ENCODE measurements around the gene GTF3A.

Gene GTF3A

GRCh38 chr13:27421101-27421871 lies 3.1 kb upstream of the GTF3A start:
- H3K36me3 ChIP-seq (ENCODE audit: control insufficient read depth, insufficient read depth, low read length) = no peaks in the 10 kb centered on the region
- H3K27ac ChIP-seq = no peak overlapping the region
- H3K9me3 ChIP-seq (ENCODE audit: control insufficient read depth, low read length) = no peaks in the 10 kb centered on the region
- TF ChIP-seq CTCF (IDR thresholded peaks at IDR 0.05) = no peak
- H3K79me2 ChIP-seq = peaks cover 2% of the 10 kb centered on the region
- no peak overlapping the region for H3K4me3 ChIP-seq (ENCODE audit: low read depth, low read length)
- H2AFZ ChIP-seq = no peak overlapping the region
- no peaks in the 10 kb centered on the region for H3K27me3 ChIP-seq (ENCODE audit: control insufficient read depth, insufficient read depth, low read length)
- no peak overlapping the region for H3K9ac ChIP-seq
- no peak overlapping the region for H3K4me2 ChIP-seq (ENCODE audit: low read length)
- H3K4me1 ChIP-seq = no peaks in the 10 kb centered on the region

GRCh38 chr13:27423333-27423732 lies 1.1 kb upstream of the GTF3A start:
- Histone ChIP-seq H3K4me1 (no peaks in the 10 kb centered on the region), H2AFZ (no peak overlapping the region), H3K27ac (no peak overlapping the region), H3K4me3 (ENCODE audit: low read depth, low read length) (no peak overlapping the region), H3K9ac (no peak overlapping the region), H3K4me2 (ENCODE audit: low read length) (no peak overlapping the region), H3K27me3 (ENCODE audit: control insufficient read depth, insufficient read depth, low read length) (no peaks in the 10 kb centered on the region), H3K36me3 (ENCODE audit: control insufficient read depth, insufficient read depth, low read length) (no peaks in the 10 kb centered on the region), H3K79me2 (peaks cover 2% of the 10 kb centered on the region), H3K9me3 (ENCODE audit: control insufficient read depth, low read length) (no peaks in the 10 kb centered on the region)
- no peak for TF ChIP-seq CTCF (IDR thresholded peaks at IDR 0.05)

GRCh38 chr13:27425158-27425917 lies 919 bp downstream of the GTF3A start:
- H3K4me2 ChIP-seq (ENCODE audit: low read length) = peak overlapping the region; percentile 67
- H3K4me3 ChIP-seq (ENCODE audit: low read depth, low read length) = peak overlapping the region; percentile 88
- H3K27ac ChIP-seq = peak overlapping the region; percentile 49
- H3K36me3 ChIP-seq (ENCODE audit: control insufficient read depth, insufficient read depth, low read length) = no peaks in the 10 kb centered on the region
- H3K9me3 ChIP-seq (ENCODE audit: control insufficient read depth, low read length) = no peaks in the 10 kb centered on the region
- TF ChIP-seq CTCF (IDR thresholded peaks at IDR 0.05) = no peak
- no peaks in the 10 kb centered on the region for H3K4me1 ChIP-seq
- H3K9ac ChIP-seq = no peak overlapping the region
- H3K79me2 ChIP-seq = peaks cover 2% of the 10 kb centered on the region
- no peaks in the 10 kb centered on the region for H3K27me3 ChIP-seq (ENCODE audit: control insufficient read depth, insufficient read depth, low read length)
- peak overlapping the region; percentile 82 for H2AFZ ChIP-seq

GRCh38 chr13:27425918-27426630 lies 1.7 kb downstream of the GTF3A start:
- Histone ChIP-seq H3K79me2 (peaks cover 2% of the 10 kb centered on the region), H3K4me2 (ENCODE audit: low read length) (peak overlapping the region; percentile 67), H3K9ac (no peak overlapping the region), H3K4me1 (no peaks in the 10 kb centered on the region), H3K36me3 (ENCODE audit: control insufficient read depth, insufficient read depth, low read length) (no peaks in the 10 kb centered on the region), H3K27ac (peak overlapping the region; percentile 49), H3K27me3 (ENCODE audit: control insufficient read depth, insufficient read depth, low read length) (no peaks in the 10 kb centered on the region), H3K9me3 (ENCODE audit: control insufficient read depth, low read length) (no peaks in the 10 kb centered on the region), H3K4me3 (ENCODE audit: low read depth, low read length) (peak overlapping the region; percentile 88), H2AFZ (no peak overlapping the region)
- no peak for TF ChIP-seq CTCF (IDR thresholded peaks at IDR 0.05)
